ENCODE data around the gene LIG3.
A peak's percentile ranks its signal among the peaks of the same experiment; 100 is the strongest.

Gene LIG3

DNA sequence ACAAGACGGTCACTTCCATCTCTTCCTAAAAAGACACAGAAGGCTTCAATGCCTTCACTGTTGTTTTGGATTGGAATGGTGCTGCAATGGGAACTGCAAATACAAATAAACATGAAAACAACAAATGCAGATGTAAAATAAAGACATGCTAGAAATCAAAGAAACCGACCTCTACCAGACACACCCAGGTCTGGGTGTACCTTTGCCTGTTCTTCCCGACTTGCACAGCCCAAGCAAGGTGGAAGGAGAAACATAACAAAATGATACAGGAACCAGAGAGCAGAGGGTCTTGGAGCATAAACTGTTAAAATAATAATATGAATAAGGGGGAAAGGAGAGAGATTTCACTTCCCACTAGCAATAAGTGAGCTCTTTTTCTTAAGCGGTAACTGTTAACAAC lies 65.9 kb downstream of the LIG3 start:
- Histone ChIP-seq H3K27ac (ENCODE audit: low read length) (peak overlapping the region; percentile 26), H3K4me3 (ENCODE audit: low read depth in 1 of 2, low read length in 2 of 2) (no peak overlapping the region), H3K36me3 (ENCODE audit: control insufficient read depth in 1 of 2, insufficient read depth in 2 of 2, low read length in 2 of 2) (no peaks in the 10 kb centered on the region), H3K9me3 (ENCODE audit: control insufficient read depth in 1 of 2, low read length in 2 of 2) (no peaks in the 10 kb centered on the region), H3K27me3 (ENCODE audit: low read depth, low read length) (no peaks in the 10 kb centered on the region), H3K4me1 (ENCODE audit: control insufficient read depth in 1 of 2, insufficient read depth in 2 of 2, low read length in 2 of 2) (peaks cover 0 to 3% of the 10 kb centered on the region in 2 donors)

DNA sequence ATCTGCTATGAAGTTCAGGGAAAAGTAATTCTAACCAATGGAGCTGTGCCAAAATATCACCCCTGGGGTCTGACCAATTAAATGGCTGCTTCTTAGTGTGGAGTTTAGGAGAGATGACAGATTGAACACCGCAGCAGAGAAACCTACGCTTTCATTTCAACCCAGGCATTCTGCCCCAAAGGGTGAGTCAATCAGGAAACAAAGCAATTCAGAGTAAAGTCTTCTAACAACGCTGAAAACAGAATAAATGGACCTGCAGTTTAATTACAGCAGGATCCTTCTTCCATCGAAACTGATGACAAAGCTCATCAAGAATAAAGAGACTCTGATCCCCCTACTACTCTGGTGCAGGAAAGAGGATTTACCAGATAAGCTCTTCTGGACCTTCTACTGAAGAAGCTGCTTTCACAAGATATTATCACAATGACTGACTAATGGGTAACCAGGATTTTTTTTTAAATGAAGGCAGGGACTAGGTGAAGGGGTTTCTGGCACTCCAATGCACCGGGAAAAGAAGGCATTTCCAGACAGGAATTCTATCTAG lies 66.5 kb downstream of the LIG3 start:
- H3K4me3 ChIP-seq (ENCODE audit: low read depth in 1 of 2, low read length in 2 of 2): no peak overlapping the region
- no peaks in the 10 kb centered on the region for H3K27me3 ChIP-seq (ENCODE audit: low read depth, low read length)
- H3K9me3 ChIP-seq (ENCODE audit: control insufficient read depth in 1 of 2, low read length in 2 of 2): no peaks in the 10 kb centered on the region
- H3K4me1 ChIP-seq (ENCODE audit: control insufficient read depth in 1 of 2, insufficient read depth in 2 of 2, low read length in 2 of 2): peaks cover 1 to 8% of the 10 kb centered on the region in 2 donors
- H3K27ac ChIP-seq (ENCODE audit: low read length): peak overlapping the region; percentile 26
- H3K36me3 ChIP-seq (ENCODE audit: control insufficient read depth in 1 of 2, insufficient read depth in 2 of 2, low read length in 2 of 2): no peaks in the 10 kb centered on the region

DNA sequence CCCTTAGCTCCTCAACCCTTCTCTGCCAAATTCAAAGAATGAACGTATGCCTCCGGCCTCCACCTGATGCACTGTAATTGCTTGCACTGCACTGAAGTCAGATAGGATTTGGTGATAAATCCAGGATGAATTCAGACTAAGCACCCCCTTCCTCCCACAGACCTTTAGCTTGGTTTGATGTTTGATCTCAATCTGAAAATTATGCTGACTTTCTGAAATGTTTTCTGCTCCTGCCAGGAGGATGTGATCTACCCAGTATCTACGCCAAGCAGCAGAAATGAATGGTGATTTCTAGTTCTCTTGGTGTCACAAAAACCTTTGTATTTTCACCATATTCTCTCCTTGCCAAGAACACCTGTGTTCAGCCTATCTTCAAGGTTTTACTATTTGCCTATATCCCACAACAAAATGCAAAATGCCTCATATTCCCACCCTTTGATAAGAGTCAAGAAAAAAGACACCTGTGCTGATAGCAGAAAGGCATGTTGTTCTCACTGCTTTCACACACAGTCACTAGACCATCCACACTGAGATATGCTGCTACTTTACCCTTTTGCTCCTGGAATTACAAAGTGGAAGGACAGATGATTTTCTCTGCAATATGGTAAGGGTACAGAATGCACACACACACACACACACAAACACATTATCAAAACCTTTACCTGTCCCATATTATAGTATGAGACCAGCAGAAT lies 68.5 kb downstream of the LIG3 start:
- H3K4me3 ChIP-seq (ENCODE audit: low read depth in 1 of 2, low read length in 2 of 2): no peak overlapping the region
- no peaks in the 10 kb centered on the region for H3K9me3 ChIP-seq (ENCODE audit: control insufficient read depth in 1 of 2, low read length in 2 of 2)
- H3K27me3 ChIP-seq (ENCODE audit: low read depth, low read length): no peaks in the 10 kb centered on the region
- no peaks in the 10 kb centered on the region for H3K36me3 ChIP-seq (ENCODE audit: control insufficient read depth in 1 of 2, insufficient read depth in 2 of 2, low read length in 2 of 2)
- peaks cover 12 to 18% of the 10 kb centered on the region in 2 donors for H3K4me1 ChIP-seq (ENCODE audit: control insufficient read depth in 1 of 2, insufficient read depth in 2 of 2, low read length in 2 of 2)
- no peak overlapping the region for H3K27ac ChIP-seq (ENCODE audit: low read length)

DNA sequence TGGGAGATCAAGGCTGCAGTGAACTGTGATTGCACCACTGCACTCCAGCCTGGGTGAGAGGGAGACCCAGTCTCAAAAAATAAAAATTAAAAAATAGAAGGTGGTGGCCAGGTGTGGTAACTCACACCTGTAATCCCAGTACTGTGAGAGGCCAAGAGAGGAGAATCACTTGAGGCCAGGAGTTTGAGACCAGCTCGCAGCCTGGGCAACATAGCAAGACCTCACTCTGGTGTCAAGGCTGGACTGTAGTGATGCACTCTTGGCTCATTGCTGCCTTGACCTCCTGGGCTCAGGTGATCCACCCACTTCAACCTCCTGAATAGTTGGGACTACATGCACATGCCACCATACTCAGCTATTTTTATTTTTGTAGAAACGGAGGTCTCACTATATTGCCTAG lies 69.9 kb downstream of the LIG3 start:
- H3K36me3 ChIP-seq (ENCODE audit: control insufficient read depth in 1 of 2, insufficient read depth in 2 of 2, low read length in 2 of 2): no peaks in the 10 kb centered on the region
- no peak overlapping the region for H3K4me3 ChIP-seq (ENCODE audit: low read depth in 1 of 2, low read length in 2 of 2)
- H3K27ac ChIP-seq (ENCODE audit: low read length): no peak overlapping the region
- no peaks in the 10 kb centered on the region for H3K27me3 ChIP-seq (ENCODE audit: low read depth, low read length)
- no peaks in the 10 kb centered on the region for H3K9me3 ChIP-seq (ENCODE audit: control insufficient read depth in 1 of 2, low read length in 2 of 2)
- peaks cover 12 to 18% of the 10 kb centered on the region in 2 donors for H3K4me1 ChIP-seq (ENCODE audit: control insufficient read depth in 1 of 2, insufficient read depth in 2 of 2, low read length in 2 of 2)

DNA sequence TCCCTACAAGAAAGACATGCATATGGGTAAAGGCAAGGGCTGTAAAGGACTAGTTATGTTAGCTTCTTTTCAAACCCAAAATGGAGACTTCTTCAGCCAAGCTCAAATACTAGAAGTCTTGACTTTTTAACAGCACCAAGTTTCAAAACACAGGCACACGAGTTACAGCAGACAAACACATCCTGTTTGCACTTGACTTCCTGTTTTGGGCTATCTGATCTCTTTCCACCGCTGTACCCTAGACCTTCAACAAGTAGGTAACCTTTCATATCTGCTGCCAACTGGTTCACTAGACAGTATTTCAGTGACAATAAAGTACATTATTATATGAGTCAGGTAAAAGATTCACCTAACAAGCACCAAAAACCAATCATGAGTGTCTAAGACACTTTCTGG lies 70.9 kb downstream of the LIG3 start:
- no peak overlapping the region for H3K4me3 ChIP-seq (ENCODE audit: low read depth in 1 of 2, low read length in 2 of 2)
- H3K27ac ChIP-seq (ENCODE audit: low read length): peak overlapping the region; percentile 71
- peaks cover 12 to 18% of the 10 kb centered on the region in 2 donors for H3K4me1 ChIP-seq (ENCODE audit: control insufficient read depth in 1 of 2, insufficient read depth in 2 of 2, low read length in 2 of 2)
- H3K9me3 ChIP-seq (ENCODE audit: control insufficient read depth in 1 of 2, low read length in 2 of 2): no peaks in the 10 kb centered on the region
- H3K27me3 ChIP-seq (ENCODE audit: low read depth, low read length): no peaks in the 10 kb centered on the region
- H3K36me3 ChIP-seq (ENCODE audit: control insufficient read depth in 1 of 2, insufficient read depth in 2 of 2, low read length in 2 of 2): no peaks in the 10 kb centered on the region

DNA sequence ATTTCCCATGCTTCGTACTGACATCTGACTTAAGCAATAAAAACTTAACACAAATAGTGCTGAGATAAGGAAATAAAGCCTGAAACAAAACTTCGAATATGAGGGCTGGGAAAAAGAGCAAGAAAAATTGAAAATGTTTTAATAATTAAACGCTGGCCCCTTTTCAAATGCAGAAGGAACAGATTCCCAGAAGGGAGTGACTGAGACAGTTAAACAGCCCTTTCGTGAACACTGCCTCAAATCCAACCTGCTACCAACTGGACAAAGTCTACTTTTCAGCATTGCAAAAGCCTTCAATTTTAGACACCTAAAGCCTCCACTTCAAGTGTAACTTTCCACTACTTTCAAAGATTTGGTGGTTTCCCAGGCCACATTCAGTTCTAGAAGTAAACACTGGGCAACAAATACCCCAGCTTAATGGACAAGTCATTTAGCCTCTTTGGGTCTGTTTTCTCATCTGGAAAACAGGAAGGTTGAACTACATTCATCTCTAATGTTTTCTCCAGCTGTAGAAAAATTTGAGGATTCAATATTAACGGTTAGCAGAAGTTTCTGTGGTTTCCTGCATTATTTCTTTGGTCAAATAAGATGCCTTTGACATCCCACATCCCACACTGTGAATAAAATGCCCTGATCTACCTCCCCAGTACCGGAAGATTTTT lies 71.4 kb downstream of the LIG3 start:
- H3K36me3 ChIP-seq (ENCODE audit: control insufficient read depth in 1 of 2, insufficient read depth in 2 of 2, low read length in 2 of 2): no peaks in the 10 kb centered on the region
- peaks cover 12 to 18% of the 10 kb centered on the region in 2 donors for H3K4me1 ChIP-seq (ENCODE audit: control insufficient read depth in 1 of 2, insufficient read depth in 2 of 2, low read length in 2 of 2)
- peak overlapping the region in 1 of 2 donors; percentile 3 for H3K4me3 ChIP-seq (ENCODE audit: low read depth in 1 of 2, low read length in 2 of 2)
- no peaks in the 10 kb centered on the region for H3K9me3 ChIP-seq (ENCODE audit: control insufficient read depth in 1 of 2, low read length in 2 of 2)
- peak overlapping the region; percentile 71 for H3K27ac ChIP-seq (ENCODE audit: low read length)
- no peaks in the 10 kb centered on the region for H3K27me3 ChIP-seq (ENCODE audit: low read depth, low read length)

DNA sequence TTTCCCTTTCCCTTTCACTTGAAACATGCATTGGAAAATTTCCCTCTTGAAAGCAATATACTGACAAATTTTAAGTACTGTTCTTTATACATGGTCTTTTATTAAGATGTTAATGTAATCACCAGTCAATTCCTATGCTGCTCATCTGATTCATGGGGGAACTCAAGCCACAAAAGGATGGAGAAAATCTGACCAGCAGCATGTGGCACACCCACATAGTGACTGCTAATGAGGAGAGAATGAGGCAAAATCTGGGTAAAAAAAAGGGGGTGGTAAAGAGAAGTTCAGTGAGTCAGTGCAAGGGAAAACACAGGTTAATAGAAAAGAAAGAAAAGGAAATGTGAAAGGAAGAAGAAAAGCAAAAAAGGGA lies 71.9 kb downstream of the LIG3 start:
- Histone ChIP-seq H3K4me1 (ENCODE audit: control insufficient read depth in 1 of 2, insufficient read depth in 2 of 2, low read length in 2 of 2) (peaks cover 12 to 18% of the 10 kb centered on the region in 2 donors), H3K4me3 (ENCODE audit: low read depth in 1 of 2, low read length in 2 of 2) (peak overlapping the region in 1 of 2 donors; percentile 3), H3K27ac (ENCODE audit: low read length) (peak overlapping the region; percentile 71)

DNA sequence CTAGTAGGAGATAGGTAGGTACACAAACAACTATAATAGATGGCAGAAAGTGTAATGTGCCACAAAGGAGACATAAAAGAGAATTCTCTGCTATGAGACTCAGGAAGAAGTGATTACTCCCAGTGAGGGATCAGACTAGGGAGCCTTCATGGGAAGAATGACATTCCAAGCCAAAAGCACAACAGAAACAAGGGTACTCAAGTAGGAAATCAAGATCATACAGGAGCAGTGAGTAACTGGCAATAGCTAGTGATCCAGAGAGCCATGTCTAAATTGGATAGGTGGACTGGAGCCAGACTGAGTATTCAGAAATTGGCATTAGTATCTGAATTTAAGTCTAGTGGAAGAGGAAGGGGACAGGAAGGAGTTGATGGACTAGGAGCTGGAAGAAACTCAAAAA lies 72.5 kb downstream of the LIG3 start:
- Histone ChIP-seq H3K4me3 (ENCODE audit: low read depth in 1 of 2, low read length in 2 of 2) (no peak overlapping the region), H3K27ac (ENCODE audit: low read length) (no peak overlapping the region), H3K4me1 (ENCODE audit: control insufficient read depth in 1 of 2, insufficient read depth in 2 of 2, low read length in 2 of 2) (peaks cover 12 to 18% of the 10 kb centered on the region in 2 donors), H3K9me3 (ENCODE audit: control insufficient read depth in 1 of 2, low read length in 2 of 2) (no peaks in the 10 kb centered on the region), H3K36me3 (ENCODE audit: control insufficient read depth in 1 of 2, insufficient read depth in 2 of 2, low read length in 2 of 2) (no peaks in the 10 kb centered on the region), H3K27me3 (ENCODE audit: low read depth, low read length) (no peaks in the 10 kb centered on the region)

More for the DNA sequence above, 71.9 kb downstream of the LIG3 start:
- Histone ChIP-seq H3K36me3 (ENCODE audit: control insufficient read depth in 1 of 2, insufficient read depth in 2 of 2, low read length in 2 of 2) (no peaks in the 10 kb centered on the region), H3K9me3 (ENCODE audit: control insufficient read depth in 1 of 2, low read length in 2 of 2) (no peaks in the 10 kb centered on the region), H3K27me3 (ENCODE audit: low read depth, low read length) (no peaks in the 10 kb centered on the region)

DNA sequence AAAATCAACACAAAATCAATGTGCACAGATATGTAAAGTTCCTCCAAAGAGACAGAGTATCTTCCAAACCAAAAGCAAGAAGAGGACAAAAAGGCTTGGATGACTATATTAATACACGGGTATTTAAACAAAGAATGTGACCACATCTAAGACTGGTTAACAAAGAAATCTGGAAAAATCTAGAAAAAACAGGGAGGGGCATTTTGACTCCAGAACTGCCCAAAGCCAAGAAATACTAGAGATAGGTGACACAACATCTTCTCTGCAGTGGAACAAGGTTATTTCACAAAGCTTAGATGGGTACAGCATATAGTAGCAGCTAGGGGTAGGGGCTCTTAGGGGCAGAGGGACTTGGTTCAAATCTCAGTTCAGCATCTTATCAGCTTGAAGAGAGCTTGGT lies 72.9 kb downstream of the LIG3 start:
- Histone ChIP-seq H3K4me3 (ENCODE audit: low read depth in 1 of 2, low read length in 2 of 2) (no peak overlapping the region), H3K4me1 (ENCODE audit: control insufficient read depth in 1 of 2, insufficient read depth in 2 of 2, low read length in 2 of 2) (peaks cover 12 to 18% of the 10 kb centered on the region in 2 donors), H3K27ac (ENCODE audit: low read length) (no peak overlapping the region), H3K27me3 (ENCODE audit: low read depth, low read length) (no peaks in the 10 kb centered on the region), H3K36me3 (ENCODE audit: control insufficient read depth in 1 of 2, insufficient read depth in 2 of 2, low read length in 2 of 2) (no peaks in the 10 kb centered on the region), H3K9me3 (ENCODE audit: control insufficient read depth in 1 of 2, low read length in 2 of 2) (no peaks in the 10 kb centered on the region)

DNA sequence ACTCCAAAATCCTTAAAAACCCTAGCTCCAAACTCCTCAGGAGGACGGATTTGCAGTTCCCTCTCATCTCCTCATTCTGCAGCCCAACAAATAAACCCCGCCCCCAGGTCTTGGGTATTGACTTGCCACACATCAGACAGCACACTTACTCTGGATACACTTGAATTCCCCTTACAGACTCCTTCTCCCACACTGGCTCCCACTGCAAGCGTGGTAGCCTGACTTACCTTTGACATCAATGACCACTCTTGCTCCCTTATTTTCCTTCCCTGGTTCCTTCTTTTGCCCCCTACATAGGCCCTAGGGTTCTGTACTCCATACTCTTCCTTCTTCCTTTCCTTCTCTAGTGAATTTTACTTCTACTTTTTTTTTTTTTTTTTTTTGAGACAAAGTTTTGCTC lies 75.7 kb downstream of the LIG3 start:
- Histone ChIP-seq H3K36me3 (ENCODE audit: control insufficient read depth in 1 of 2, insufficient read depth in 2 of 2, low read length in 2 of 2) (peaks cover 0 to 5% of the 10 kb centered on the region in 2 donors), H3K9me3 (ENCODE audit: control insufficient read depth in 1 of 2, low read length in 2 of 2) (no peaks in the 10 kb centered on the region), H3K4me1 (ENCODE audit: control insufficient read depth in 1 of 2, insufficient read depth in 2 of 2, low read length in 2 of 2) (peaks cover 12 to 15% of the 10 kb centered on the region in 2 donors), H3K27ac (ENCODE audit: low read length) (no peak overlapping the region), H3K27me3 (ENCODE audit: low read depth, low read length) (no peaks in the 10 kb centered on the region), H3K4me3 (ENCODE audit: low read depth in 1 of 2, low read length in 2 of 2) (no peak overlapping the region)

DNA sequence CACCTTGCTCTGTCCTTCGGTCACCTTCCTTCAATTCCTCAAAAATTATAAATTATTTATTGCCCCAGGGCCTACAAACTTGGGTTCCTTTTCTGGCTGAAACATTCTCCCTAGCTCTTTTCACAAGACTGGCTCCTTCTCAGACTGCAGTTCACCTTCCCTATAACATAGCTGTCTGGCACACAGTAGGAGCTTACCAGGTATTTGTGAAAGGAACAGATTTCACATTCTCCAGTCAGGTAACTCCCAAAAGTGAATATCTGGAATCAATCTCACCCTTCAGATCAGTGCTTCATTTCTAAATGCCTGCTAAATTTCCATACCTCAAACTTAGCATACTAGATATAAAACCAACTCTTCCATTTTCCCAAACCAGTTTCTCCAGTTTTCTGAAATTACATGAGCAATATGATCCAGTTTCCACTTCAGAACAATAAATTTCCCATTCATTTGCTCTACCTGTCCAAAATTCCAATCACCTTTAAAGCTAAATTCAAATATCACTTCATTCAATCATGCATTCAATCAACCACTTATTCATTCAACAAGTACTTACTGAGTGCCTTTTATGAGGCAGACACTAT lies 77.1 kb downstream of the LIG3 start:
- Histone ChIP-seq H3K4me1 (ENCODE audit: control insufficient read depth in 1 of 2, insufficient read depth in 2 of 2, low read length in 2 of 2) (peaks cover 3 to 4% of the 10 kb centered on the region in 2 donors), H3K27ac (ENCODE audit: low read length) (no peak overlapping the region), H3K36me3 (ENCODE audit: control insufficient read depth in 1 of 2, insufficient read depth in 2 of 2, low read length in 2 of 2) (peaks cover 0 to 8% of the 10 kb centered on the region in 2 donors), H3K9me3 (ENCODE audit: control insufficient read depth in 1 of 2, low read length in 2 of 2) (no peaks in the 10 kb centered on the region), H3K4me3 (ENCODE audit: low read depth in 1 of 2, low read length in 2 of 2) (no peak overlapping the region), H3K27me3 (ENCODE audit: low read depth, low read length) (no peaks in the 10 kb centered on the region)
